ENCODE results near the gene APOBEC3B.

Gene APOBEC3B

GRCh38 chr22:38953577-38954413, 28.4 kb upstream of the APOBEC3B start:
- TF ChIP-seq ZBTB7A (IDR thresholded peaks at IDR 0.05; ENCODE audit: low read depth) (no peak), TEAD4 (IDR thresholded peaks at IDR 0.05) (no peak), RAD21 (IDR thresholded peaks at IDR 0.05; ENCODE audit: low read depth) (no peak), TAF1 (IDR thresholded peaks at IDR 0.05; ENCODE audit: low read depth) (no peak)

GRCh38 chr22:38954414-38955043, 27.6 kb upstream of the APOBEC3B start:
- no peak for TF ChIP-seq ZBTB7A (IDR thresholded peaks at IDR 0.05; ENCODE audit: low read depth)
- no peak for TF ChIP-seq YY1 (IDR thresholded peaks at IDR 0.05; ENCODE audit: low read depth)
- TF ChIP-seq, protein P1, sequence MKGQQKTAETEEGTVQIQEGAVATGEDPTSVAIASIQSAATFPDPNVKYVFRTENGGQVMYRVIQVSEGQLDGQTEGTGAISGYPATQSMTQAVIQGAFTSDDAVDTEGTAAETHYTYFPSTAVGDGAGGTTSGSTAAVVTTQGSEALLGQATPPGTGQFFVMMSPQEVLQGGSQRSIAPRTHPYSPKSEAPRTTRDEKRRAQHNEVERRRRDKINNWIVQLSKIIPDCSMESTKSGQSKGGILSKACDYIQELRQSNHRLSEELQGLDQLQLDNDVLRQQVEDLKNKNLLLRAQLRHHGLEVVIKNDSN (IDR thresholded peaks at IDR 0.05), result no peak
- TF ChIP-seq TCF12 (IDR thresholded peaks at IDR 0.05; ENCODE audit: low read depth), result no peak
- TF ChIP-seq, protein P2, sequence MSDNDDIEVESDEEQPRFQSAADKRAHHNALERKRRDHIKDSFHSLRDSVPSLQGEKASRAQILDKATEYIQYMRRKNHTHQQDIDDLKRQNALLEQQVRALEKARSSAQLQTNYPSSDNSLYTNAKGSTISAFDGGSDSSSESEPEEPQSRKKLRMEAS (IDR thresholded peaks at IDR 0.05), result no peak
- no peak for TF ChIP-seq CEBPB (IDR thresholded peaks at IDR 0.05)
- TF ChIP-seq RAD21 (IDR thresholded peaks at IDR 0.05; ENCODE audit: low read depth), result no peak
- no peak for TF ChIP-seq CREB1 (IDR thresholded peaks at IDR 0.05; ENCODE audit: low read depth)
- no peak for TF ChIP-seq TEAD4 (IDR thresholded peaks at IDR 0.05)
- TF ChIP-seq TAF1 (IDR thresholded peaks at IDR 0.05; ENCODE audit: low read depth), result no peak
- TF ChIP-seq FOXM1 (IDR thresholded peaks at IDR 0.05; ENCODE audit: borderline replicate concordance, low read depth), result no peak

GRCh38 chr22:38955250-38955905, 26.8 kb upstream of the APOBEC3B start:
- TF ChIP-seq TCF12 (IDR thresholded peaks at IDR 0.05; ENCODE audit: low read depth), result no peak
- no peak for TF ChIP-seq YY1 (IDR thresholded peaks at IDR 0.05; ENCODE audit: low read depth)
- TF ChIP-seq CREB1 (IDR thresholded peaks at IDR 0.05; ENCODE audit: low read depth), result no peak

GRCh38 chr22:38955926-38956325, 26.2 kb upstream of the APOBEC3B start:
- no peak for TF ChIP-seq RAD21 (IDR thresholded peaks at IDR 0.05; ENCODE audit: low read depth)
- no peak for TF ChIP-seq YY1 (IDR thresholded peaks at IDR 0.05; ENCODE audit: low read depth)
- no peak for TF ChIP-seq REST (IDR thresholded peaks at IDR 0.05; ENCODE audit: low read depth)
- TF ChIP-seq TAF1 (IDR thresholded peaks at IDR 0.05; ENCODE audit: low read depth), result no peak
- no peak for TF ChIP-seq ZBTB7A (IDR thresholded peaks at IDR 0.05; ENCODE audit: low read depth)
- TF ChIP-seq NFIC (IDR thresholded peaks at IDR 0.05), result no peak
- no peak for TF ChIP-seq CEBPB (IDR thresholded peaks at IDR 0.05)
- no peak for TF ChIP-seq TCF12 (IDR thresholded peaks at IDR 0.05; ENCODE audit: low read depth)
- TF ChIP-seq EGR1 (IDR thresholded peaks at IDR 0.05), result no peak
- TF ChIP-seq CREB1 (IDR thresholded peaks at IDR 0.05; ENCODE audit: low read depth), result no peak
- TF ChIP-seq, protein P1 (IDR thresholded peaks at IDR 0.05), result no peak
- no peak for TF ChIP-seq FOXM1 (IDR thresholded peaks at IDR 0.05; ENCODE audit: borderline replicate concordance, low read depth)
- TF ChIP-seq, protein P2 (IDR thresholded peaks at IDR 0.05), result no peak
- TF ChIP-seq TEAD4 (IDR thresholded peaks at IDR 0.05), result no peak
- TF ChIP-seq EP300 (IDR thresholded peaks at IDR 0.05; ENCODE audit: borderline replicate concordance), result no peak

- TF ChIP-seq TEAD4 (IDR thresholded peaks at IDR 0.05) (no peak), TCF12 (IDR thresholded peaks at IDR 0.05; ENCODE audit: low read depth) (no peak), TAF1 (IDR thresholded peaks at IDR 0.05; ENCODE audit: low read depth) (no peak), RAD21 (IDR thresholded peaks at IDR 0.05; ENCODE audit: low read depth) (no peak), REST (IDR thresholded peaks at IDR 0.05; ENCODE audit: low read depth) (no peak), ZBTB7A (IDR thresholded peaks at IDR 0.05; ENCODE audit: low read depth) (no peak), FOXM1 (IDR thresholded peaks at IDR 0.05; ENCODE audit: borderline replicate concordance, low read depth) (no peak), CEBPB (IDR thresholded peaks at IDR 0.05) (no peak)
- TF ChIP-seq, protein P2 (IDR thresholded peaks at IDR 0.05), result no peak
Measured at GRCh38 chr22:38956551-38956950, 25.6 kb upstream of the APOBEC3B start.

All from Ishikawa (cell line).